NCI-H2227 (cell line): ENCODE data around the gene AAK1.
"Not testable (repeated sequence)": the region's sequence is repeated elsewhere in the genome, so short reads cannot be mapped to it uniquely, and the experiment has no call there.

Source experiments
- DNase-seq: peaks from one replicate; lab custom pipeline; 2025; ENCODE audit not compliant: unreplicated experiment; lab: John Stamatoyannopoulos, UW

Gene AAK1

GRCh38 chr2:69628325-69629021, 15.1 kb downstream of the AAK1 start:
- DNase-seq: no peak

- DNase-seq: no peak
These were observed 18.3 kb downstream of the AAK1 start for GRCh38 chr2:69625078-69625795.

- DNase-seq: no peak
These were observed 18.9 kb downstream of the AAK1 start for GRCh38 chr2:69624611-69625010.

- no peak for DNase-seq
These were observed 19.4 kb downstream of the AAK1 start for GRCh38 chr2:69624131-69624530.

- no peak for DNase-seq
These were observed 20.3 kb downstream of the AAK1 start for GRCh38 chr2:69623236-69623635.

- not testable (repeated sequence) for DNase-seq
These were observed 20.7 kb downstream of the AAK1 start for GRCh38 chr2:69622805-69623204.

GRCh38 chr2:69622017-69622540, 21.5 kb downstream of the AAK1 start:
- DNase-seq: not testable (repeated sequence)

- no peak for DNase-seq
These were observed 22.1 kb downstream of the AAK1 start for GRCh38 chr2:69621440-69621839.

GRCh38 chr2:69620870-69621269, 22.7 kb downstream of the AAK1 start:
- DNase-seq: no peak

- DNase-seq: no peak
These were observed 23.8 kb downstream of the AAK1 start for GRCh38 chr2:69619725-69620124.

- no peak for DNase-seq
These were observed 25.2 kb downstream of the AAK1 start for GRCh38 chr2:69618362-69618761.

- DNase-seq: no peak
These were observed 25.8 kb downstream of the AAK1 start for GRCh38 chr2:69617744-69618143.

GRCh38 chr2:69616755-69617154, 26.8 kb downstream of the AAK1 start:
- DNase-seq: no peak

GRCh38 chr2:69615969-69616368, 27.6 kb downstream of the AAK1 start:
- no peak for DNase-seq

- no peak for DNase-seq
These were observed 28.4 kb downstream of the AAK1 start for GRCh38 chr2:69615078-69615625.

GRCh38 chr2:69612707-69613106, 30.8 kb downstream of the AAK1 start:
- DNase-seq: no peak

GRCh38 chr2:69612200-69612599, 31.3 kb downstream of the AAK1 start:
- no peak for DNase-seq

GRCh38 chr2:69608109-69608508, 35.4 kb downstream of the AAK1 start:
- DNase-seq: no peak

- not testable (repeated sequence) for DNase-seq
These were observed 36.8 kb downstream of the AAK1 start for GRCh38 chr2:69606771-69607170.

- DNase-seq: no peak
These were observed 38.3 kb downstream of the AAK1 start for GRCh38 chr2:69605284-69605683.

GRCh38 chr2:69604836-69605235, 38.7 kb downstream of the AAK1 start:
- no peak for DNase-seq

- DNase-seq: no peak
These were observed 39.4 kb downstream of the AAK1 start for GRCh38 chr2:69604026-69604678.
